Suprapubic skin (tissue), 3 donors: ENCODE results near the gene WDR31.

ENCODE experiments used
- CTCF ChIP-seq, 2 donors: fragments of 200-600 bp in 1 of 2; fragments of 450-650 bp in 1 of 2; sonication (generic) in 1 of 2; IDR thresholded peaks; one replicate each; pipeline ENCODE4 v1.5.1; 2016 to 2019; ENCODE audit warnings: antibody characterized with exemption in 2 of 2, mild to moderate bottlenecking in 1 of 2, moderate library complexity in 1 of 2
- POLR2A ChIP-seq, 2 donors: fragments of 450-650 bp; IDR thresholded peaks; one replicate each; pipeline ENCODE4 v1.6.1; 2017; ENCODE audit warnings: antibody characterized with exemption in 2 of 2, mild to moderate bottlenecking in 2 of 2, moderate library complexity in 2 of 2

- no peak for TF ChIP-seq POLR2A (IDR thresholded peaks at IDR 0.05)
- TF ChIP-seq CTCF (IDR thresholded peaks at IDR 0.05): no peak
Observed at GRCh38 chr9:113343732-113344231, 3.7 kb upstream of the WDR31 start.
